ENCODE measurements around the gene PRKACB. TPM values are rescaled to one million over a fixed set of nuclear protein-coding genes. Genes with fewer than 3 reads are reported as not detected.
"Not testable (repeated sequence)": the region's sequence is repeated elsewhere in the genome, so short reads cannot be mapped to it uniquely, and the experiment has no call there.

PRKACB gene
- total RNA-seq, 2 donors from 2014 or later: 9.6 to 18.2 TPM

DNA sequence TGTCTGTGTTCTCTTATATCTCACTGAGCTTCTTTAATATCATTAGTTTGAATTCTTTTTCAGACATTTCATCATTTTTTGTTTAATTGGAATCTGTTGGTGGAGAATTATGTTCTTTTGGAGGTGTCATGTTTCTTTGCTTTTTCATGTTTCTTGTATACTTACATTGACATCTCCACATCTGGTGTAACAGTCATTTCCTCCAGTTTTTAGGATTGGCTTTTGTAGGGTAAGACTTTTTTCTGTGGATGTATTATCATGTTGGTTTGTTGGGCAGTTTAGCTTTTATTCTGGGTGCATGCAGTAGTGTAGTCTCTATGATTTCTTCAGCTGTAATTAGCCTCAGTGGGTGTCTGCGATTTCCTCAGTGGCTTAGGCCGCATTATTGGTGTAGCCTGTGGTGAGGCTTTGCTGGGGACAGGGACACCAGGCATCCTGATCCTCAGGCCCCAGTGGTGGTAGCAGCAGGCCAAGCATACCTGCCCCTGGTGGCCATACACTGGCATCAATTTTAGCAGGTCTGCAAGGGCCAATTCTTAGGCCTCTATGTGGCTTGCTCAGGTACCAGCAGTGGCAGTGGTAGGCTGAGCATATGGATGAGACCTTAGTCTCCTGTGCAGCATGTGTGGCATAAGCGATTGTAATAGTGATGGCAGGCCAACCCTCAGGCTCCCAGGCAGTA lies 79.8 kb downstream of the PRKACB start:
- H3K9me3 ChIP-seq: no peaks in the 10 kb centered on the region
- WGBS, 2 donors: 0 to 63% methylated on average over 2 to 3 of the region's 3 CpGs
- intact Hi-C loops (cut with DNase I): no loop called here
- no peak for ATAC-seq
- H3K27ac ChIP-seq: no peak overlapping the region
- H3K27me3 ChIP-seq: no peaks in the 10 kb centered on the region
- TF ChIP-seq POLR2A (IDR thresholded peaks at IDR 0.05): no peak
- TF ChIP-seq, protein P1, sequence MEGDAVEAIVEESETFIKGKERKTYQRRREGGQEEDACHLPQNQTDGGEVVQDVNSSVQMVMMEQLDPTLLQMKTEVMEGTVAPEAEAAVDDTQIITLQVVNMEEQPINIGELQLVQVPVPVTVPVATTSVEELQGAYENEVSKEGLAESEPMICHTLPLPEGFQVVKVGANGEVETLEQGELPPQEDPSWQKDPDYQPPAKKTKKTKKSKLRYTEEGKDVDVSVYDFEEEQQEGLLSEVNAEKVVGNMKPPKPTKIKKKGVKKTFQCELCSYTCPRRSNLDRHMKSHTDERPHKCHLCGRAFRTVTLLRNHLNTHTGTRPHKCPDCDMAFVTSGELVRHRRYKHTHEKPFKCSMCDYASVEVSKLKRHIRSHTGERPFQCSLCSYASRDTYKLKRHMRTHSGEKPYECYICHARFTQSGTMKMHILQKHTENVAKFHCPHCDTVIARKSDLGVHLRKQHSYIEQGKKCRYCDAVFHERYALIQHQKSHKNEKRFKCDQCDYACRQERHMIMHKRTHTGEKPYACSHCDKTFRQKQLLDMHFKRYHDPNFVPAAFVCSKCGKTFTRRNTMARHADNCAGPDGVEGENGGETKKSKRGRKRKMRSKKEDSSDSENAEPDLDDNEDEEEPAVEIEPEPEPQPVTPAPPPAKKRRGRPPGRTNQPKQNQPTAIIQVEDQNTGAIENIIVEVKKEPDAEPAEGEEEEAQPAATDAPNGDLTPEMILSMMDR (IDR thresholded peaks at IDR 0.05): no peak
- no peak for DNase-seq
- H3K4me3 ChIP-seq: no peak overlapping the region
- H3K4me1 ChIP-seq: no peaks in the 10 kb centered on the region
- H3K36me3 ChIP-seq (replicated peaks in 1 of 2; ENCODE audit: insufficient read depth in 1 of 2, low read depth in 2 of 2): no peaks in the 10 kb centered on the region

DNA sequence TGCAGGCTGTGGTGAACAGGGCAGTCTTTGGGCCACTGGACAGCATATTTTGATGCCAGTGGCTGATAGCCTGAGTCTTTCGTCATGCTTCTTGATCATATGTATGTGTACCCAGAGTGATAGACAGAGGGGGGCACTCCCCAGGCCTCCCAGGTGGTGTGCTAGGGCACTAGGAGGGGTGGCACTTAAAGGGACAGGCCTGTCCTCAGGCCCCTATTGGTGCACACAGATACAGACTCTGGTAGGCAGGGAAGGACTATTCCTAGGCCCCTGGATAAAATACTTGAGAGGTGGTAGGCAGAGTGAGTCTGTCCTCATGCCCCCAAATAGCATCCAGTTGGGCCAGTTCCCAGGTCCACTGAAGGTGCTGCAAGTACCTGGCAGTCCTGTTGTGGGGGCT lies 80.8 kb downstream of the PRKACB start:
- ATAC-seq (no peak), DNase-seq (no peak)
- intact Hi-C loops (cut with DNase I): no loop called here
- 86% methylated on average over 1 of the region's 1 CpG; no CpG with 5 or more reads in 1 of the 2 donors for WGBS, 2 donors
- Histone ChIP-seq H3K4me1 (no peaks in the 10 kb centered on the region), H3K27me3 (no peaks in the 10 kb centered on the region), H3K4me3 (no peak overlapping the region), H3K27ac (no peak overlapping the region), H3K36me3 (replicated peaks in 1 of 2; ENCODE audit: insufficient read depth in 1 of 2, low read depth in 2 of 2) (no peaks in the 10 kb centered on the region), H3K9me3 (no peaks in the 10 kb centered on the region)
- TF ChIP-seq POLR2A (IDR thresholded peaks at IDR 0.05): no peak
- TF ChIP-seq, protein P1 (IDR thresholded peaks at IDR 0.05): no peak

DNA sequence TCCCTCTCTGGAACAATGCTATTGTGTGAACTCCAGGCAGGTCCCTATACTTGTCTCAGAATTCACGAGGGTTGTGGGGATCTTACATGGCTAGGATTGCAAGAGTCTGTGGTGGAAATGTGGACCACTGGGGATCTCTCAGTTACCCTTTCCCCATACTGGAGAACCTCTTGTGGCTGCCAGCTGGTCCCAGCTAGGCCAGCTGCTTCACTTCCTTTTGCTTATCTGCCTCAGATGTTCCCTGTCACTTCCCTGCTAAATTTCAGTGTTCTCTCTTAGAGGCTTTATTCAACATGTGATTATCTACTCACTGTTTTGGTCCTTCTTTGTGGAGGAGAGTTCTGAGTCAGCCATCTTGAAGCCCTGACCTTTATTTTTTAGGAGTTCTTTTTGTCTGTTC lies 81.6 kb downstream of the PRKACB start:
- ATAC-seq (no peak), DNase-seq (no peak)
- Histone ChIP-seq H3K27me3 (no peaks in the 10 kb centered on the region), H3K4me3 (no peak overlapping the region), H3K27ac (no peak overlapping the region), H3K36me3 (replicated peaks in 1 of 2; ENCODE audit: insufficient read depth in 1 of 2, low read depth in 2 of 2) (no peaks in the 10 kb centered on the region), H3K4me1 (no peaks in the 10 kb centered on the region), H3K9me3 (no peaks in the 10 kb centered on the region)
- TF ChIP-seq, protein P1 (IDR thresholded peaks at IDR 0.05): no peak
- 78 to 91% methylated on average over 1 of the region's 1 CpG for WGBS, 2 donors
- intact Hi-C loops (cut with DNase I): no loop called here

DNA sequence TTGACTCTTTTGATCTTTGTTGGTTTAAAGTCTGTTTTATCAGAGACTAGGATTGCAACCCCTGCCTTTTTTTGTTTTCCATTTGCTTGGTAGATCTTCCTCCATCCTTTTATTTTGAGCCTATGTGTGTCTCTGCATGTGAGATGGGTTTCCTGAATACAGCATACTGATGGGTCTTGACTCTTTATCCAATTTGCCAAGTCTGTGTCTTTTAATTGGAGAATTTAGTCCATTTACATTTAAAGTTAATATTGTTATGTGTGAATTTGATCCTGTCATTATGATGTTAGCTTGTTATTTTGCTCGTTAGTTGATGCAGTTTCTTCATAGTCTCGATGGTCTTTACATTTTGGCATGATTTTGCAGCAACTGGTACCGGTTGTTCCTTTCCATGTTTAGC lies 88.6 kb downstream of the PRKACB start:
- ATAC-seq; intact Hi-C loops (cut with DNase I): not testable (repeated sequence)
- 100% methylated on average over 3 of the region's 3 CpGs for WGBS, 2 donors

DNA sequence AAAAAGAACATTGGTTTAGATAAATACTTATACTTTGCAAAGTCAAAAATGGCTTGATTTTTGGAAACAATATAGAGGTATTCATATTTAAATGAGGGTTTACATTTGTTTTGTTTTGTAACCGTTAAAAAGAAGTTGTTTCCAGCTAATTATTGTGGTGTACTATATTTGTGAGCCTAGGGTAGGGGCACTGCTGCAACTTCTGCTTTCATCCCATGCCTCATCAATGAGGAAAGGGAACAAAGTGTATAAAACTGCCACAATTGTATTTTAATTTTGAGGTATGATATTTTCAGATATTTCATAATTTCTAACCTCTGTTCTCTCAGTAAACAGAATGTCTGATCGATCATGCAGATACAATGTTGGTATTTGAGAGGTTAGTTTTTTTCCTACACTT lies 92.2 kb downstream of the PRKACB start:
- Histone ChIP-seq H3K9me3 (no peaks in the 10 kb centered on the region), H3K4me3 (no peak overlapping the region), H3K27ac (no peak overlapping the region), H3K27me3 (no peaks in the 10 kb centered on the region), H3K36me3 (replicated peaks in 1 of 2; ENCODE audit: insufficient read depth in 1 of 2, low read depth in 2 of 2) (no peaks in the 10 kb centered on the region), H3K4me1 (no peaks in the 10 kb centered on the region)
- intact Hi-C loops (cut with DNase I): no loop called here
- DNase-seq: no peak
- WGBS, 2 donors: 81 to 85% methylated on average over 2 of the region's 2 CpGs
- no peak for ATAC-seq
- TF ChIP-seq, protein P1 (IDR thresholded peaks at IDR 0.05): no peak
- TF ChIP-seq POLR2A (IDR thresholded peaks at IDR 0.05): no peak

More for the DNA sequence above, 88.6 kb downstream of the PRKACB start:
- H3K27ac ChIP-seq; DNase-seq; H3K36me3 ChIP-seq (replicated peaks in 1 of 2; ENCODE audit: insufficient read depth in 1 of 2, low read depth in 2 of 2); H3K4me3 ChIP-seq; H3K27me3 ChIP-seq; H3K9me3 ChIP-seq; H3K4me1 ChIP-seq: not testable (repeated sequence)
